ENCODE measurements around the gene ESYT3. TPM values are rescaled to one million over a fixed set of nuclear protein-coding genes. Genes with fewer than 3 reads are reported as not detected.

Gene ESYT3
- total and polyA plus RNA-seq, 2 experiments from 2014 or later: 3.5 to 8.2 TPM

DNA sequence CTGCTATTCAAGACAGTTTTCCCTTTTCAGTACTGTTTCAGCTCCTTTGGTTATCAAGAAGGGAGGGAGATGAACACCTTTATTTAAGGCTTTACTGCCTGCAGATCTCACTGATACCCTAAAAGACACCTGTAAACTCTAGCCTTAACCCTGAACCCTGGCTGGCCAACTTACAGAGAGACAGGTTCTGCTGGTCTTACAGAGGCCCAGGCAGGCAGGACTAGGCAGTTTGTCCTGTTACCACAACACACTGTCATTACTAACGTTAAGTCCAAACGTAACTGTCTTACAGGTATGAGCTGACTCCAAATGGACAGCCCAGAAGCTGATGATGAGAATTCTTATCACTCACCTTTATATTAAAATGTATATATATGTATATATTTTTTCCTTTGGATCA, 42.1 kb downstream of the ESYT3 start:
- no peak overlapping the region for H3K4me3 Mint-ChIP-seq
- no peaks in the 10 kb centered on the region for H3K79me2 ChIP-seq (replicated peaks; ENCODE audit: insufficient read depth)
- no peaks in the 10 kb centered on the region for H3K4me1 ChIP-seq (ENCODE audit: insufficient read depth)
- no peaks in the 10 kb centered on the region for H3K36me3 ChIP-seq (ENCODE audit: insufficient read depth)
- peaks cover 8% of the 10 kb centered on the region for H3K4me1 Mint-ChIP-seq
- no peak for DNase-seq (ENCODE audit: low spot score)
- no peak overlapping the region for H3K4me3 ChIP-seq
- H3F3A ChIP-seq (replicated peaks; ENCODE audit: low read depth): no peaks in the 10 kb centered on the region
- no peaks in the 10 kb centered on the region for H3K36me3 Mint-ChIP-seq (ENCODE audit: low read depth)
- H4K20me1 ChIP-seq (replicated peaks; ENCODE audit: insufficient read depth): no peaks in the 10 kb centered on the region
- H2AFZ ChIP-seq: no peak overlapping the region
- H3K27me3 Mint-ChIP-seq (ENCODE audit: insufficient read depth, low read depth, poor library complexity): no peaks in the 10 kb centered on the region
- H3K27ac ChIP-seq (ENCODE audit: low read depth): no peak overlapping the region
- ATAC-seq: no peak
- TF ChIP-seq ETS1 (IDR thresholded peaks at IDR 0.05) (no peak), POLR2AphosphoS5 (IDR thresholded peaks at IDR 0.05; ENCODE audit: low read depth) (no peak), EZH2phosphoT487 (IDR thresholded peaks at IDR 0.05; ENCODE audit: unreplicated experiment) (no peak), JUNB (IDR thresholded peaks at IDR 0.05; ENCODE audit: unreplicated experiment) (no peak), ZNF331 (CRISPR knock-in tag; IDR thresholded peaks at IDR 0.05; ENCODE audit: low read depth) (no peak), ZNF114 (CRISPR knock-in tag; IDR thresholded peaks at IDR 0.05) (no peak), EZH2 (IDR thresholded peaks at IDR 0.05; ENCODE audit: low read depth, unreplicated experiment) (no peak), CREB1 (CRISPR knock-in tag; IDR thresholded peaks at IDR 0.05; ENCODE audit: low read depth) (no peak), STAT1 (IDR thresholded peaks at IDR 0.05; ENCODE audit: unreplicated experiment) (no peak), NANOG (IDR thresholded peaks at IDR 0.05; ENCODE audit: borderline replicate concordance) (no peak)
- TF ChIP-seq, protein P1, sequence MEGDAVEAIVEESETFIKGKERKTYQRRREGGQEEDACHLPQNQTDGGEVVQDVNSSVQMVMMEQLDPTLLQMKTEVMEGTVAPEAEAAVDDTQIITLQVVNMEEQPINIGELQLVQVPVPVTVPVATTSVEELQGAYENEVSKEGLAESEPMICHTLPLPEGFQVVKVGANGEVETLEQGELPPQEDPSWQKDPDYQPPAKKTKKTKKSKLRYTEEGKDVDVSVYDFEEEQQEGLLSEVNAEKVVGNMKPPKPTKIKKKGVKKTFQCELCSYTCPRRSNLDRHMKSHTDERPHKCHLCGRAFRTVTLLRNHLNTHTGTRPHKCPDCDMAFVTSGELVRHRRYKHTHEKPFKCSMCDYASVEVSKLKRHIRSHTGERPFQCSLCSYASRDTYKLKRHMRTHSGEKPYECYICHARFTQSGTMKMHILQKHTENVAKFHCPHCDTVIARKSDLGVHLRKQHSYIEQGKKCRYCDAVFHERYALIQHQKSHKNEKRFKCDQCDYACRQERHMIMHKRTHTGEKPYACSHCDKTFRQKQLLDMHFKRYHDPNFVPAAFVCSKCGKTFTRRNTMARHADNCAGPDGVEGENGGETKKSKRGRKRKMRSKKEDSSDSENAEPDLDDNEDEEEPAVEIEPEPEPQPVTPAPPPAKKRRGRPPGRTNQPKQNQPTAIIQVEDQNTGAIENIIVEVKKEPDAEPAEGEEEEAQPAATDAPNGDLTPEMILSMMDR (conservative IDR thresholded peaks at IDR 0.05; ENCODE audit: low read depth in 2 of 2): no peak
- TF ChIP-seq, protein P2, sequence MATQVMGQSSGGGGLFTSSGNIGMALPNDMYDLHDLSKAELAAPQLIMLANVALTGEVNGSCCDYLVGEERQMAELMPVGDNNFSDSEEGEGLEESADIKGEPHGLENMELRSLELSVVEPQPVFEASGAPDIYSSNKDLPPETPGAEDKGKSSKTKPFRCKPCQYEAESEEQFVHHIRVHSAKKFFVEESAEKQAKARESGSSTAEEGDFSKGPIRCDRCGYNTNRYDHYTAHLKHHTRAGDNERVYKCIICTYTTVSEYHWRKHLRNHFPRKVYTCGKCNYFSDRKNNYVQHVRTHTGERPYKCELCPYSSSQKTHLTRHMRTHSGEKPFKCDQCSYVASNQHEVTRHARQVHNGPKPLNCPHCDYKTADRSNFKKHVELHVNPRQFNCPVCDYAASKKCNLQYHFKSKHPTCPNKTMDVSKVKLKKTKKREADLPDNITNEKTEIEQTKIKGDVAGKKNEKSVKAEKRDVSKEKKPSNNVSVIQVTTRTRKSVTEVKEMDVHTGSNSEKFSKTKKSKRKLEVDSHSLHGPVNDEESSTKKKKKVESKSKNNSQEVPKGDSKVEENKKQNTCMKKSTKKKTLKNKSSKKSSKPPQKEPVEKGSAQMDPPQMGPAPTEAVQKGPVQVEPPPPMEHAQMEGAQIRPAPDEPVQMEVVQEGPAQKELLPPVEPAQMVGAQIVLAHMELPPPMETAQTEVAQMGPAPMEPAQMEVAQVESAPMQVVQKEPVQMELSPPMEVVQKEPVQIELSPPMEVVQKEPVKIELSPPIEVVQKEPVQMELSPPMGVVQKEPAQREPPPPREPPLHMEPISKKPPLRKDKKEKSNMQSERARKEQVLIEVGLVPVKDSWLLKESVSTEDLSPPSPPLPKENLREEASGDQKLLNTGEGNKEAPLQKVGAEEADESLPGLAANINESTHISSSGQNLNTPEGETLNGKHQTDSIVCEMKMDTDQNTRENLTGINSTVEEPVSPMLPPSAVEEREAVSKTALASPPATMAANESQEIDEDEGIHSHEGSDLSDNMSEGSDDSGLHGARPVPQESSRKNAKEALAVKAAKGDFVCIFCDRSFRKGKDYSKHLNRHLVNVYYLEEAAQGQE (IDR thresholded peaks at IDR 0.05; ENCODE audit: unreplicated experiment): no peak
- TF ChIP-seq, protein P3, sequence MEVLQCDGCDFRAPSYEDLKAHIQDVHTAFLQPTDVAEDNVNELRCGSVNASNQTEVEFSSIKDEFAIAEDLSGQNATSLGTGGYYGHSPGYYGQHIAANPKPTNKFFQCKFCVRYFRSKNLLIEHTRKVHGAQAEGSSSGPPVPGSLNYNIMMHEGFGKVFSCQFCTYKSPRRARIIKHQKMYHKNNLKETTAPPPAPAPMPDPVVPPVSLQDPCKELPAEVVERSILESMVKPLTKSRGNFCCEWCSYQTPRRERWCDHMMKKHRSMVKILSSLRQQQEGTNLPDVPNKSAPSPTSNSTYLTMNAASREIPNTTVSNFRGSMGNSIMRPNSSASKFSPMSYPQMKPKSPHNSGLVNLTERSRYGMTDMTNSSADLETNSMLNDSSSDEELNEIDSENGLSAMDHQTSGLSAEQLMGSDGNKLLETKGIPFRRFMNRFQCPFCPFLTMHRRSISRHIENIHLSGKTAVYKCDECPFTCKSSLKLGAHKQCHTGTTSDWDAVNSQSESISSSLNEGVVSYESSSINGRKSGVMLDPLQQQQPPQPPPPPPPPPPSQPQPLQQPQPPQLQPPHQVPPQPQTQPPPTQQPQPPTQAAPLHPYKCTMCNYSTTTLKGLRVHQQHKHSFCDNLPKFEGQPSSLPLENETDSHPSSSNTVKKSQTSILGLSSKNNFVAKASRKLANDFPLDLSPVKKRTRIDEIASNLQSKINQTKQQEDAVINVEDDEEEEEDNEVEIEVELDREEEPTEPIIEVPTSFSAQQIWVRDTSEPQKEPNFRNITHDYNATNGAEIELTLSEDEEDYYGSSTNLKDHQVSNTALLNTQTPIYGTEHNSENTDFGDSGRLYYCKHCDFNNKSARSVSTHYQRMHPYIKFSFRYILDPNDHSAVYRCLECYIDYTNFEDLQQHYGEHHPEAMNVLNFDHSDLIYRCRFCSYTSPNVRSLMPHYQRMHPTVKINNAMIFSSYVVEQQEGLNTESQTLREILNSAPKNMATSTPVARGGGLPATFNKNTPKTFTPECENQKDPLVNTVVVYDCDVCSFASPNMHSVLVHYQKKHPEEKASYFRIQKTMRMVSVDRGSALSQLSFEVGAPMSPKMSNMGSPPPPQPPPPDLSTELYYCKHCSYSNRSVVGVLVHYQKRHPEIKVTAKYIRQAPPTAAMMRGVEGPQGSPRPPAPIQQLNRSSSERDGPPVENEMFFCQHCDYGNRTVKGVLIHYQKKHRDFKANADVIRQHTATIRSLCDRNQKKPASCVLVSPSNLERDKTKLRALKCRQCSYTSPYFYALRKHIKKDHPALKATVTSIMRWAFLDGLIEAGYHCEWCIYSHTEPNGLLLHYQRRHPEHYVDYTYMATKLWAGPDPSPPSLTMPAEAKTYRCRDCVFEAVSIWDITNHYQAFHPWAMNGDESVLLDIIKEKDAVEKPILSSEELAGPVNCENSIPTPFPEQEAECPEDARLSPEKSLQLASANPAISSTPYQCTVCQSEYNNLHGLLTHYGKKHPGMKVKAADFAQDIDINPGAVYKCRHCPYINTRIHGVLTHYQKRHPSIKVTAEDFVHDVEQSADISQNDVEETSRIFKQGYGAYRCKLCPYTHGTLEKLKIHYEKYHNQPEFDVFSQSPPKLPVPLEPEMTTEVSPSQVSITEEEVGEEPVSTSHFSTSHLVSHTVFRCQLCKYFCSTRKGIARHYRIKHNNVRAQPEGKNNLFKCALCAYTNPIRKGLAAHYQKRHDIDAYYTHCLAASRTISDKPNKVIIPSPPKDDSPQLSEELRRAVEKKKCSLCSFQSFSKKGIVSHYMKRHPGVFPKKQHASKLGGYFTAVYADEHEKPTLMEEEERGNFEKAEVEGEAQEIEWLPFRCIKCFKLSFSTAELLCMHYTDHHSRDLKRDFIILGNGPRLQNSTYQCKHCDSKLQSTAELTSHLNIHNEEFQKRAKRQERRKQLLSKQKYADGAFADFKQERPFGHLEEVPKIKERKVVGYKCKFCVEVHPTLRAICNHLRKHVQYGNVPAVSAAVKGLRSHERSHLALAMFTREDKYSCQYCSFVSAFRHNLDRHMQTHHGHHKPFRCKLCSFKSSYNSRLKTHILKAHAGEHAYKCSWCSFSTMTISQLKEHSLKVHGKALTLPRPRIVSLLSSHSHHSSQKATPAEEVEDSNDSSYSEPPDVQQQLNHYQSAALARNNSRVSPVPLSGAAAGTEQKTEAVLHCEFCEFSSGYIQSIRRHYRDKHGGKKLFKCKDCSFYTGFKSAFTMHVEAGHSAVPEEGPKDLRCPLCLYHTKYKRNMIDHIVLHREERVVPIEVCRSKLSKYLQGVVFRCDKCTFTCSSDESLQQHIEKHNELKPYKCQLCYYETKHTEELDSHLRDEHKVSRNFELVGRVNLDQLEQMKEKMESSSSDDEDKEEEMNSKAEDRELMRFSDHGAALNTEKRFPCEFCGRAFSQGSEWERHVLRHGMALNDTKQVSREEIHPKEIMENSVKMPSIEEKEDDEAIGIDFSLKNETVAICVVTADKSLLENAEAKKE (CRISPR knock-in tag; IDR thresholded peaks at IDR 0.05): no peak
- H3K4me2 ChIP-seq: no peak overlapping the region
- H3K9me2 ChIP-seq (ENCODE audit: insufficient read depth): no peaks in the 10 kb centered on the region
- H3K27me3 ChIP-seq (ENCODE audit: insufficient read depth): no peaks in the 10 kb centered on the region
- H3K27ac Mint-ChIP-seq: no peak overlapping the region
- no peaks in the 10 kb centered on the region for H3K9me3 Mint-ChIP-seq
